Ishikawa (cell line): ENCODE data around the gene HEBP2.

Experiments used
- EP300 ChIP-seq: IDR thresholded peaks from 2 replicates; pipeline ENCODE4 v1.6.1; 2012; ENCODE audit warnings: borderline replicate concordance
- MAX ChIP-seq: IDR thresholded peaks from 2 replicates; pipeline ENCODE4 v1.6.1; 2012
- RAD21 ChIP-seq: IDR thresholded peaks from 2 replicates; pipeline ENCODE4 v1.6.1; 2012; ENCODE audit warnings: low read depth
- REST ChIP-seq: IDR thresholded peaks from 2 replicates; pipeline ENCODE4 v1.6.1; 2012; ENCODE audit warnings: low read depth, mild to moderate bottlenecking
- TEAD4 ChIP-seq: IDR thresholded peaks from 2 replicates; pipeline ENCODE4 v1.6.1; 2012
- USF1 ChIP-seq: IDR thresholded peaks from 2 replicates; pipeline ENCODE4 v1.6.1; 2012
- YY1 ChIP-seq: IDR thresholded peaks from 2 replicates; pipeline ENCODE4 v1.6.1; 2012; ENCODE audit warnings: low read depth

DNA sequence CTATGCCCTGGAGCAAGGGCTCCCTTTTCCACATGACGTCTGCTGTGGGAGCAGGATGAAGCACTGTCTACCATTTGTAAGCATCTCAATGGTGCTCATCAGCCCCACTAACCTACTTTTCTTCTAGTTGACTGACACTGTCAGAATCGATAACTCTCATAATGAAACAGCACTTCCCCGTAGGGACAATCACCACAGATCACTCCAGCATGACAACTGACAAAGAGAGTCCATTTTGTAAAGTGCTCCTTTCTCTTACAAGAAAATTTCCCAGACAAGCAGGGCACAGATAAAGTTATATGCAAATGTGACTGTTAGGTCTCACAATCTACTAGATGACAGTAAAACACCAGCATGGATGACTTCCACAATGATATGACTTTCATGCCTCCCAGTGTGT is 46.4 kb downstream of the HEBP2 start:
- TF ChIP-seq MAX (no peak), EP300 (no peak), TEAD4 (no peak), USF1 (no peak), YY1 (no peak), REST (no peak), RAD21 (no peak)
